Measurements from ENCODE around the gene BCL10. TPM values are rescaled to one million over a fixed set of nuclear protein-coding genes. Genes with fewer than 3 reads are reported as not detected.

BCL10 gene
- total RNA-seq, 1 experiment from 2014 or later, result 33.8 TPM

DNA sequence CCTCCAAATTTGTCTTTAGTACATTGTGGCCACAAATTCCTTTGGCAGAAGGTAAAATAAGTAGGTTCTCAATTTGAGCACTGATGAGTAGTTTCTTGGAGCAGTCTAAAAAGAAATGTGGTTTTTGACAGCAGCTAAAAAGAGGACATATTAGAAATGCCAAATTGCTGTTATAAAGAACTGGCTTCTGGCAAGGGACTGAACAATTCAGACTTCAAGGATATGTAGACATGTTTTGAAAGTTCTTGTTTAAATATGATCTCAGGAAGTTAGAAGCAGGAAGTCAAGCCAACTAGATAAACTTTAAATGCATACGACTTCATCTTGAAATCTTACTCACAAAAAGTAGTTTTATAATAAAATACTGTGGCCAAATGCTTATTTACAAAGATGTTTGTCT is 35.8 kb downstream of the BCL10 start:
- ChIA-PET RAD21 (ENCODE audit: low non-redundant PET in 1 of 2, low total read pairs in 2 of 2, uncharacterized antibody in 2 of 2, unreplicated experiment in 2 of 2) (interaction anchor here (0.8 to 1.8 kb wide), 5 partner anchors 14 to 296 kb away, joined by 4 to 17 read pairs (median 9); no protein-coding TSS in a partner anchor), POLR2A (interaction anchor here (1.2 kb wide), 2 partner anchors 10 to 296 kb away, joined by 3 to 11 read pairs; no protein-coding TSS in a partner anchor)

GRCh38 chr1:85240174-85240601 is 36.2 kb downstream of the BCL10 start:
- no peak overlapping the region for H3K4me2 ChIP-seq (ENCODE audit: low read length)
- TF ChIP-seq RAD21 (IDR thresholded peaks at IDR 0.05; ENCODE audit: low read depth) (peak; percentile 87), SP1 (IDR thresholded peaks at IDR 0.05; ENCODE audit: low read depth) (no peak)
- TF ChIP-seq, protein P1, sequence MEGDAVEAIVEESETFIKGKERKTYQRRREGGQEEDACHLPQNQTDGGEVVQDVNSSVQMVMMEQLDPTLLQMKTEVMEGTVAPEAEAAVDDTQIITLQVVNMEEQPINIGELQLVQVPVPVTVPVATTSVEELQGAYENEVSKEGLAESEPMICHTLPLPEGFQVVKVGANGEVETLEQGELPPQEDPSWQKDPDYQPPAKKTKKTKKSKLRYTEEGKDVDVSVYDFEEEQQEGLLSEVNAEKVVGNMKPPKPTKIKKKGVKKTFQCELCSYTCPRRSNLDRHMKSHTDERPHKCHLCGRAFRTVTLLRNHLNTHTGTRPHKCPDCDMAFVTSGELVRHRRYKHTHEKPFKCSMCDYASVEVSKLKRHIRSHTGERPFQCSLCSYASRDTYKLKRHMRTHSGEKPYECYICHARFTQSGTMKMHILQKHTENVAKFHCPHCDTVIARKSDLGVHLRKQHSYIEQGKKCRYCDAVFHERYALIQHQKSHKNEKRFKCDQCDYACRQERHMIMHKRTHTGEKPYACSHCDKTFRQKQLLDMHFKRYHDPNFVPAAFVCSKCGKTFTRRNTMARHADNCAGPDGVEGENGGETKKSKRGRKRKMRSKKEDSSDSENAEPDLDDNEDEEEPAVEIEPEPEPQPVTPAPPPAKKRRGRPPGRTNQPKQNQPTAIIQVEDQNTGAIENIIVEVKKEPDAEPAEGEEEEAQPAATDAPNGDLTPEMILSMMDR (IDR thresholded peaks at IDR 0.05 in 2 of 3, conservative IDR thresholded peaks at IDR 0.05 in 1 of 3; ENCODE audit: borderline replicate concordance in 1 of 3, insufficient read depth in 1 of 3, low read depth in 2 of 3, low read length in 2 of 3), result peak; percentile 33 to 74 (median 42); a peak in 5 of 6 replicates
- no peak overlapping the region for H3K4me3 ChIP-seq (replicated peaks in 1 of 2; ENCODE audit: low read depth in 1 of 2, low read length in 2 of 2)
- no peak overlapping the region for H3K9ac ChIP-seq (ENCODE audit: low read length)
- no peaks in the 10 kb centered on the region for H3K36me3 ChIP-seq (ENCODE audit: control insufficient read depth in 1 of 2, insufficient read depth in 2 of 2, low read length in 2 of 2)
- POLR2A ChIA-PET, result interaction anchor here (1.2 kb wide), 2 partner anchors 10 to 295 kb away, joined by 3 to 11 read pairs; no protein-coding TSS in a partner anchor
- intact Hi-C loops (cut with micrococcal nuclease), result loop anchor here (1.0 kb wide), 1 partner anchor 131 kb away; no protein-coding TSS in a partner anchor
- H3K4me1 ChIP-seq (ENCODE audit: control insufficient read depth in 1 of 2, insufficient read depth in 2 of 2, low read length in 2 of 2), result peaks cover 4 to 10% of the 10 kb centered on the region in 2 experiments; a peak in 3 of 4 replicates
- RAD21 ChIA-PET (ENCODE audit: low non-redundant PET in 1 of 2, low total read pairs in 2 of 2, uncharacterized antibody in 2 of 2, unreplicated experiment in 2 of 2), result interaction anchor here (0.6 to 1.8 kb wide), 6 partner anchors 14 to 296 kb away, joined by 4 to 17 read pairs (median 8); no protein-coding TSS in a partner anchor
- no peaks in the 10 kb centered on the region for H3K27me3 ChIP-seq (ENCODE audit: insufficient read depth, low read length)
- peak overlapping the region; percentile 62 for H2AFZ ChIP-seq (ENCODE audit: low read depth, low read length, poor library complexity, severe bottlenecking)
- no TSS peak for BruUV-seq (replicated peaks)
- no peaks in the 10 kb centered on the region for H3K9me2 ChIP-seq (ENCODE audit: insufficient read depth)
- DNase-seq (ENCODE audit: low read depth, low spot score), result no peak
- H3K9me3 ChIP-seq (ENCODE audit: control insufficient read depth in 1 of 2, insufficient read depth in 1 of 2, low read depth in 1 of 2, low read length in 2 of 2), result no peaks in the 10 kb centered on the region
- CTCF ChIA-PET, result interaction anchor here (0.7 to 3.0 kb wide), 11 partner anchors 10 to 299 kb away, joined by 3 to 48 read pairs (median 4); partner anchors contain the start of gene C1orf52
- H3K79me2 ChIP-seq (ENCODE audit: insufficient read depth, low read length), result no peaks in the 10 kb centered on the region
- ATAC-seq, result peak; percentile 90
- no peak overlapping the region for H3K27ac ChIP-seq (ENCODE audit: low read depth, low read length)
- no peaks in the 10 kb centered on the region for H4K20me1 ChIP-seq (ENCODE audit: insufficient read depth)

More for the DNA sequence above, 35.8 kb downstream of the BCL10 start:
- H3K27ac ChIP-seq (ENCODE audit: low read depth, low read length), result no peak overlapping the region
- no peaks in the 10 kb centered on the region for H4K20me1 ChIP-seq (ENCODE audit: insufficient read depth)
- CTCF ChIA-PET, result interaction anchor here (0.8 to 3.0 kb wide), 8 partner anchors 10 to 299 kb away, joined by 3 to 48 read pairs (median 10); partner anchors contain the start of gene C1orf52
- no peaks in the 10 kb centered on the region for H3K9me2 ChIP-seq (ENCODE audit: insufficient read depth)
- TF ChIP-seq ZNF274 (IDR thresholded peaks at IDR 0.05; ENCODE audit: low read depth, low read length) (no peak), EZH2phosphoT487 (IDR thresholded peaks at IDR 0.05; ENCODE audit: borderline replicate concordance) (no peak)
- DNase-seq (ENCODE audit: low read depth, low spot score) (no peak), ATAC-seq (no peak)
- intact Hi-C loops (cut with micrococcal nuclease), result loop anchor here (1.0 kb wide), 1 partner anchor 131 kb away; no protein-coding TSS in a partner anchor
- H3K9me3 ChIP-seq (ENCODE audit: control insufficient read depth in 1 of 2, insufficient read depth in 1 of 2, low read depth in 1 of 2, low read length in 2 of 2), result no peaks in the 10 kb centered on the region
- H3K27me3 ChIP-seq (ENCODE audit: insufficient read depth, low read length), result no peaks in the 10 kb centered on the region
- H3K4me2 ChIP-seq (ENCODE audit: low read length), result no peak overlapping the region
- BruUV-seq (replicated peaks), result no TSS peak
- H3K9ac ChIP-seq (ENCODE audit: low read length), result no peak overlapping the region
- H3K79me2 ChIP-seq (ENCODE audit: insufficient read depth, low read length), result no peaks in the 10 kb centered on the region
- no peaks in the 10 kb centered on the region for H3K36me3 ChIP-seq (ENCODE audit: control insufficient read depth in 1 of 2, insufficient read depth in 2 of 2, low read length in 2 of 2)
- H3K4me1 ChIP-seq (ENCODE audit: control insufficient read depth in 1 of 2, insufficient read depth in 2 of 2, low read length in 2 of 2), result peaks cover 4 to 10% of the 10 kb centered on the region in 2 experiments; a peak in 3 of 4 replicates
- H2AFZ ChIP-seq (ENCODE audit: low read depth, low read length, poor library complexity, severe bottlenecking), result peak overlapping the region; percentile 62
- H3K4me3 ChIP-seq (replicated peaks in 1 of 2; ENCODE audit: low read depth in 1 of 2, low read length in 2 of 2), result no peak overlapping the region

Data from HCT116 (cell line).